ENCODE data around the gene ZNF195. TPM values are rescaled to one million over a fixed set of nuclear protein-coding genes. Genes with fewer than 3 reads are reported as not detected.

Gene ZNF195
- total RNA-seq, 1 experiment from 2014 or later = 42.5 TPM

GRCh38 chr11:3344327-3345174 lies 34.4 kb downstream of the ZNF195 start:
- POLR2A ChIA-PET = no interaction called here
- TF ChIP-seq CTCF (IDR thresholded peaks at IDR 0.05; ENCODE audit: unreplicated experiment) = no peak
- no TSS peak for BruUV-seq (replicated peaks)
- H3K4me3 Mint-ChIP-seq (ENCODE audit: unreplicated experiment) = no peak overlapping the region
- CTCF ChIA-PET = no interaction called here
- no peak for DNase-seq (ENCODE audit: unreplicated experiment)
- H3K27me3 Mint-ChIP-seq (ENCODE audit: insufficient read depth, unreplicated experiment) = peaks cover 36% of the 10 kb centered on the region
- H3K4me1 Mint-ChIP-seq (ENCODE audit: insufficient read depth, unreplicated experiment) = peaks cover 12% of the 10 kb centered on the region
- H3K36me3 Mint-ChIP-seq (ENCODE audit: insufficient read depth, unreplicated experiment) = no peaks in the 10 kb centered on the region
- H3K9me3 Mint-ChIP-seq (ENCODE audit: unreplicated experiment) = peaks cover 7% of the 10 kb centered on the region
- intact Hi-C loops (cut with micrococcal nuclease) = no loop called here
- no peak overlapping the region for H3K27ac Mint-ChIP-seq (ENCODE audit: low read depth, unreplicated experiment)

GRCh38 chr11:3342709-3343108 lies 36.2 kb downstream of the ZNF195 start:
- BruUV-seq (replicated peaks) = no TSS peak
- ChIA-PET CTCF (no interaction called here), POLR2A (no interaction called here)
- Mint-ChIP-seq H3K27me3 (ENCODE audit: insufficient read depth, unreplicated experiment) (peaks cover 49% of the 10 kb centered on the region), H3K4me1 (ENCODE audit: insufficient read depth, unreplicated experiment) (peaks cover 18% of the 10 kb centered on the region), H3K27ac (ENCODE audit: low read depth, unreplicated experiment) (no peak overlapping the region), H3K4me3 (ENCODE audit: unreplicated experiment) (no peak overlapping the region), H3K9me3 (ENCODE audit: unreplicated experiment) (peaks cover 17% of the 10 kb centered on the region), H3K36me3 (ENCODE audit: insufficient read depth, unreplicated experiment) (no peaks in the 10 kb centered on the region)
- intact Hi-C loops (cut with micrococcal nuclease) = no loop called here
- no peak for TF ChIP-seq CTCF (IDR thresholded peaks at IDR 0.05; ENCODE audit: unreplicated experiment)
- DNase-seq (ENCODE audit: unreplicated experiment) = no peak

- H3K27me3 Mint-ChIP-seq (ENCODE audit: insufficient read depth, unreplicated experiment) = peaks cover 49% of the 10 kb centered on the region
- DNase-seq (ENCODE audit: unreplicated experiment) = peak; percentile 72
- no peak overlapping the region for H3K27ac Mint-ChIP-seq (ENCODE audit: low read depth, unreplicated experiment)
- no peaks in the 10 kb centered on the region for H3K36me3 Mint-ChIP-seq (ENCODE audit: insufficient read depth, unreplicated experiment)
- no TSS peak for BruUV-seq (replicated peaks)
- H3K4me3 Mint-ChIP-seq (ENCODE audit: unreplicated experiment) = no peak overlapping the region
- TF ChIP-seq CTCF (IDR thresholded peaks at IDR 0.05; ENCODE audit: unreplicated experiment) = peak; percentile 46
- peaks cover 10% of the 10 kb centered on the region for H3K9me3 Mint-ChIP-seq (ENCODE audit: unreplicated experiment)
- intact Hi-C loops (cut with micrococcal nuclease) = no loop called here
- CTCF ChIA-PET = interaction anchor here (0.6 to 2.1 kb wide), 7 partner anchors 35 to 286 kb away, joined by 3 to 12 read pairs (median 6); no protein-coding TSS in a partner anchor
- POLR2A ChIA-PET = interaction anchor here (0.6 to 1.0 kb wide), 2 partner anchors 13 to 338 kb away, joined by 3 to 4 read pairs; no protein-coding TSS in a partner anchor
- H3K4me1 Mint-ChIP-seq (ENCODE audit: insufficient read depth, unreplicated experiment) = peaks cover 18% of the 10 kb centered on the region
Measured at GRCh38 chr11:3341298-3341697, 37.6 kb downstream of the ZNF195 start.

GRCh38 chr11:3340025-3340424 lies 38.9 kb downstream of the ZNF195 start:
- DNase-seq (ENCODE audit: unreplicated experiment) = peak; percentile 52
- Mint-ChIP-seq H3K27me3 (ENCODE audit: insufficient read depth, unreplicated experiment) (peaks cover 42% of the 10 kb centered on the region), H3K27ac (ENCODE audit: low read depth, unreplicated experiment) (no peak overlapping the region), H3K9me3 (ENCODE audit: unreplicated experiment) (peaks cover 10% of the 10 kb centered on the region), H3K4me3 (ENCODE audit: unreplicated experiment) (no peak overlapping the region), H3K4me1 (ENCODE audit: insufficient read depth, unreplicated experiment) (peaks cover 18% of the 10 kb centered on the region), H3K36me3 (ENCODE audit: insufficient read depth, unreplicated experiment) (no peaks in the 10 kb centered on the region)
- intact Hi-C loops (cut with micrococcal nuclease) = no loop called here
- no TSS peak for BruUV-seq (replicated peaks)
- TF ChIP-seq CTCF (IDR thresholded peaks at IDR 0.05; ENCODE audit: unreplicated experiment) = no peak
- CTCF ChIA-PET = interaction anchor here (1.1 to 1.7 kb wide), 2 partner anchors 69 to 169 kb away, joined by 3 to 8 read pairs; no protein-coding TSS in a partner anchor
- POLR2A ChIA-PET = interaction anchor here (0.7 to 1.1 kb wide), 2 partner anchors 16 to 1058 kb away, joined by 3 read pairs; no protein-coding TSS in a partner anchor

Data from MCF 10A (cell line).